Fibroblast of skin of back (primary cell): ENCODE data around the gene CDH3.

Source experiments
- DNase-seq: peaks from one replicate; pipeline ENCODE4 v3.0.0-alpha.2; 2013

Gene CDH3

DNA sequence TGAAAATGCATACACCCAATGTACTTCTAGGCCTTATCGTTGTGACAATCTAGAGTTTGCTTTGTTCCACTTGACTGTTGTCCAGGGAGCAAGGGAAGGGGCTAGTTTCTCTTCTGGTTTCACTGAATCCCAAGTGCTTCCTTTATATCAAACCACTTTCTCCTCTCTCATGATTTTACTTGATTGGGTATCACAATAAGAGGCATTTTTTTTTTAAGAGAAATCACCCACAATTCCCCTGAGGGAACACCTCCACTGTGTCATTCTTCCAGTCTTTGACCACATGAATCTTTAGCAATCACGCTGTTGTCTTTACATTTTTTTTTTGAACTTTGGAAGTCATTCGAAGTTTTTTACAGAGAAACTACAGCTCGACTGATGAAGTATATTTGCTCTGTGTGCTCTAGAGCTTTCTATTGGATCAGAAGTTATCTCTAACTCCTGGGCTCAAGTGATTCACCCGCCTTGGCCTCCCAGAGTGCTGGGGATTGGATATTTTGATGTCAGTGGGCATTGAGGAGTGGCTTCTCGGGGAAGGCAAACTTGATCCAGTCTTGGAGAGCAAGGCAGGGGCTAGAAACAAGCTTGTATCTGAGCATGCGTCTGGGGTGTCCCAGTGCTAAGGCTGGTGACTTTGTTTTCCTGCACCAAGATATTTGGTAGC is 95.0 kb downstream of the CDH3 start:
- DNase-seq, result no peak

DNA sequence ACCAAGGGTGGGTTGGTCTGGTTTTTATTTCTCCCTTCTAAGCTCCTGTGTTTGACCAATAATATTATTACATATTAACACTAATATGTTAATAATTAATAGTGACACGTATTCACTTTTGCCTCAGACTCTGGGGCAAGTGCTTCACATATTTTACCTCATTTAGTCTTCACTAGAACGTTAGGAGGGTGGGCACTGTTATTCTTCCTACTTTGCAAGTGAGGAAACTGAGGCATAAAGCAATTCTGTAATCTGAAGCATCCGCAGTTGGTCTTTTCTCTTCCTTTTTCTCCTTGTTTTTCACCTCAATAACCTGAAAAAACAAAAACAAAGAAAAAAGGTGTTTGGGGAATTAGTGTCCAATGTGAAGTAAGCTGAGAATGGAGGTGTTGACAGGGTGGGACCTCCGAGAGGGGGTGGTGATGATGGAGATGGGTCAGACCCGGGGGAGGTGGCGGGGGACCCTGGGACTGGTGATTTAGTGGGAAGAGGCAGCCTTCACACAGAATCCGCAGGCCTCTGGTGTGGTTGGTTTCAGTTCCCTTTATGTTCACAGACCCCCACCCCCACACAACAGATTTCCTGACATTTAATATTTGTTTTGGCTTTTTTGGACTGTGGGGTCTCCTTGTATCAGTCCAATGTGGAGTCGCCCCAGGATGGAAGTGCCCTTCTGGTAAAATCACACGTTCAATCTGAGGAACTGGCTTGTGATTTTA is 95.7 kb downstream of the CDH3 start:
- DNase-seq, result no peak

DNA sequence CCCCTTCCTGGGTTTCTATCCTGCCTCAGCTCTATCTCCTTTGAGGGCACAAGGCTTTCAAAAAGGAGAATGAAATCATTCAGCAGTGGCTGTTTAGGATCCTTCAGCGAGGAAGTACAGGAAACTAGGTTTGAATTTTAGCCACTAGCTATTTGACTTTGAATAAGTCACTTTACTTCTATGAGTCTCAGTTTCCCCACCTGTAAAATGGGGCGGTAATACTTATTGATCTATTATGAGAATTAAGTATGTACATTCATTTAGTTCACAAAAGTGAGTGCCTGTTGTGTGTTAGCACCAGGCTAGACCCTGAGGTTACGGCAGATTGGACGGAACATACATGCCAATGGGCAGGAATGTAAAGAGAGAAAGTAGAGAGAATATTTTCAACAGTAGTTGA is 98.6 kb downstream of the CDH3 start:
- no peak for DNase-seq

DNA sequence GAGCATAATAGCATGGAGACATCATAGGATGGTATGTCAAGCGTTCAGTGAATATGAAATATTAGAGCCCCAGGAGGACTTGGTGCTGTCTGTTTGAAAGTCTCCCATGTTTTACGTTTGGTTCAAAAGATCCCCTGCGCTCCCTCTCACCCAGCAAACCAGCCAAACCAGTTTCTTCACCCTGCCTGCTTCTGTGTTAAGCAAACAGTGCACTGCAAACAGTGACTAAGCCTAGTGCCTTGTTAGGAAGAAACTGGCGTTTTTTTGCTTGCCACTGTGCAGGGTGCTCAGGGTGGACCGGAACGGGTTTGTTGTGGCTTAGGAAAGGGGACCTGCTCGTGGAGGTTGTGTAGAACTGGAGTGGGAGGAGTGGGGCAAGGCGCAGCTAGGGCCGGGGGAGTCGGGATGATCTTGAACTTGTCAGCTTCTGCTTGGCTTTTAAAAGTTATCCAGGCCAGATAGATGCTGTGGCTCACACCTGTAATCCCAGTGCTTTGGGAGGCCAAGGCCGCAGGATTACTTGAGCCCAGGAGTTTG is 99.7 kb downstream of the CDH3 start:
- DNase-seq, result no peak

DNA sequence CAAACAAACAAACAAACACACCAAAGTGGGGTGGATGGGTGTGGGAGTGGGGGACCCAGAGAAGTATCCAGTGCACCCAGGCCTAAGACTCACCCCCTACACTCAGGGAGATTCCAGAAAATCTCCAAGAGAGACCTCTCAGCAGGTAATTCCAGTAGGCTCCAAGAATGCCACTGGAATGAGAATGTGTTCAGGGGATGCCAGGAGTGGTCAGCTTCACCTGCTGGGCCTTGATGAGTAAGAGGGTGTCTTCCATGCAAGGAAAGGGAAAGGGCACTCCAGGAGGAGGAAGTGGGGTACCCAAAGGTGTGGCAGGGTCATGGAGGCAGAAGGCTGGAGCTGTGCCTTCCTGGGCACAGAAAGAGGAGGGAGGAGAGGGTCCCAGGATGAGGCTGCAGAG is 101.8 kb downstream of the CDH3 start:
- no peak for DNase-seq

DNA sequence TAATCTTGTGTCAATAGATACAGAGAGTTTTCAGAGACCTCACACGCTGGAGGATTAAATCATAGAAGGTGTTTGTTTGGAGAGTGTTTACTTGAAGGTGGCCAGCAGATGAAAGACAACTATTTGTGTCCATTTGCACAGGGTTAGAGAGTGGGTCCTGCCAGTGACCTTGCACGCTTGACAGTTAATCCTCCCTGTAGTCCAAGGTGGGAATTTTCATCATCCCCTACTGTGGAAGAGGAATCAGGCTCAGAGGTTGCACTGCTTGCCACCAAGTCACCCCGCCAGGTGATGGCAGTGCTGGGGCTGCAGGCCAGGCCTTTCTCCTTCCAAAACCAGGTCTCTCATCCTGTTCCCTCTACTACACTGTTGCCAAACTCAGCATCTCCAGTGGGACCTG is 104.3 kb downstream of the CDH3 start:
- DNase-seq, result no peak
